Panc1 (cell line): Measurements from ENCODE around the gene PTX4.

Source experiments
- POLR2AphosphoS5 ChIP-seq: IDR thresholded peaks from 2 replicates; pipeline ENCODE4 v1.6.1; 2012; ENCODE audit warnings: mild to moderate bottlenecking, low read depth, low read length, moderate library complexity
- TF ChIP-seq, protein P1 (sequence below): fragments of 450-650 bp; IDR thresholded peaks from 2 replicates; pipeline ENCODE4 v1.5.1; 2017; ENCODE audit warnings: mild to moderate bottlenecking

DNA sequence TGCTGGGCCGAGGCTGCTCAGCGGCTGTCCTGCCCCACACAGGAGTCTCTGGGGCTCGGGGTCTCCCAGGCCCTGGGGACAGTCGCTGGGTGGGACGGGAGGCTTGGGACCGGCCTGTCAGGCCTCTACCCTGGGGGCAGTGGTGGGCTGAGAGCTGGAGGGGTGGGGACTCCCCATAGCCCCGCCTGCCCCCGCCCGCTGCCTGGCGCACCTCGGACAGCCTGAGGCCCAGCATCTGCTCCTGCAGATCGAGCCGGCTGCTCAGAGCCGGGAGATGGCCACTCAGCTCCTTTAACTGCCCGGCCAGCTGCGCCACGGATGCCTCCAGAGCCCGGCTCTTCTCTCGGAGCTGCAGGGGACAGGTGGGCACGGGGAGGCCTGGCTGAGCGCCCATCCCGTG lies 51.1 kb downstream of the PTX4 start:
- TF ChIP-seq, protein P1, sequence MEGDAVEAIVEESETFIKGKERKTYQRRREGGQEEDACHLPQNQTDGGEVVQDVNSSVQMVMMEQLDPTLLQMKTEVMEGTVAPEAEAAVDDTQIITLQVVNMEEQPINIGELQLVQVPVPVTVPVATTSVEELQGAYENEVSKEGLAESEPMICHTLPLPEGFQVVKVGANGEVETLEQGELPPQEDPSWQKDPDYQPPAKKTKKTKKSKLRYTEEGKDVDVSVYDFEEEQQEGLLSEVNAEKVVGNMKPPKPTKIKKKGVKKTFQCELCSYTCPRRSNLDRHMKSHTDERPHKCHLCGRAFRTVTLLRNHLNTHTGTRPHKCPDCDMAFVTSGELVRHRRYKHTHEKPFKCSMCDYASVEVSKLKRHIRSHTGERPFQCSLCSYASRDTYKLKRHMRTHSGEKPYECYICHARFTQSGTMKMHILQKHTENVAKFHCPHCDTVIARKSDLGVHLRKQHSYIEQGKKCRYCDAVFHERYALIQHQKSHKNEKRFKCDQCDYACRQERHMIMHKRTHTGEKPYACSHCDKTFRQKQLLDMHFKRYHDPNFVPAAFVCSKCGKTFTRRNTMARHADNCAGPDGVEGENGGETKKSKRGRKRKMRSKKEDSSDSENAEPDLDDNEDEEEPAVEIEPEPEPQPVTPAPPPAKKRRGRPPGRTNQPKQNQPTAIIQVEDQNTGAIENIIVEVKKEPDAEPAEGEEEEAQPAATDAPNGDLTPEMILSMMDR: no peak
- TF ChIP-seq POLR2AphosphoS5: no peak
